Spinal cord (tissue), 10 donors: ENCODE data around the gene FAM151A. TPM values are rescaled to one million over a fixed set of nuclear protein-coding genes. Genes with fewer than 3 reads are reported as not detected.

Experiments used
- DNase-seq, 6 donors: peaks; one replicate each; pipeline versions ENCODE4 v3.0.0 to v3.0.0-alpha.2; 2013 to 2015; ENCODE audit warnings: low spot score in 6 of 6, low read depth in 4 of 6
- H3K27ac ChIP-seq: one replicate; pipeline ENCODE4 v1.5.1; 2013; ENCODE audit warnings: low read depth, low read length, control low read depth
- H3K27me3 ChIP-seq: one replicate; pipeline ENCODE4 v1.6.1; 2013; ENCODE audit warnings: low read length; ENCODE audit not compliant: control insufficient read depth, insufficient read depth
- H3K36me3 ChIP-seq: one replicate; pipeline ENCODE4 v1.6.1; 2013; ENCODE audit warnings: low read length; ENCODE audit not compliant: control insufficient read depth, insufficient read depth
- H3K4me1 ChIP-seq: one replicate; pipeline ENCODE4 v1.6.1; 2013; ENCODE audit warnings: low read length; ENCODE audit not compliant: control insufficient read depth, insufficient read depth
- H3K4me3 ChIP-seq: one replicate; pipeline ENCODE4 v1.5.1; 2013; ENCODE audit warnings: low read depth, low read length, control low read depth
- H3K9me3 ChIP-seq: one replicate; pipeline ENCODE4 v1.6.1; 2013; ENCODE audit warnings: low read length; ENCODE audit not compliant: control insufficient read depth, insufficient read depth
- WGBS: methylation state at CpG from one replicate; pipeline ENCODE4 v1.1.5; 2013; ENCODE audit warnings: missing lambda C conversion rate; ENCODE audit not compliant: insufficient coverage; 5-methylcytosine and 5-hydroxymethylcytosine counted together
- long read RNA-seq, 4 donors: transcript quantifications; one replicate each; lab custom pipeline, GENCODE V29; 2026
- polyA plus RNA-seq, 2 donors: library from polyadenylated mRNA; unstranded; fragments of 120-200 nt; gene quantifications; one replicate each; pipeline ENCODE4 v1.2.1, GENCODE V29; 2013; ENCODE audit not compliant: insufficient read length in 2 of 2
- total RNA-seq, 2 donors: library from RNA; depleted of rRNA in 1 of 2; stranded (reverse); fragments of 120-200 nt in 1 of 2; fragments of >200 nt in 1 of 2; gene quantifications; one replicate each; pipeline versions ENCODE4 v1.2.3 to v1.2.4, GENCODE V29; 2013 to 2014
- donor health status: healthy.

FAM151A gene
- not detected for total RNA-seq
- under 1 TPM; 0.22 to 0.98 TPM for polyA plus RNA-seq
- long read RNA-seq, donor 1 = 0 reads
- long read RNA-seq, donor 2 = 0 reads
- long read RNA-seq, donor 3 = 0 reads
- long read RNA-seq, donor 4 = 0 reads

GRCh38 chr1:54623216-54624007, at the start of gene FAM151A:
FAM151A (minus strand) TSS chr1:54623525; CDS start chr1:54623395, 130 bp downstream.
- no peaks in the 10 kb centered on the region for H3K36me3 ChIP-seq
- DNase-seq = no peak
- 81% methylated on average over 15 of the region's 18 CpGs for WGBS
- H3K27me3 ChIP-seq = no peaks in the 10 kb centered on the region
- H3K4me3 ChIP-seq = no peak within 1 kb of the TSS
- H3K27ac ChIP-seq = no peak within 1 kb of the TSS
- H3K4me1 ChIP-seq = peaks cover 17% of the 10 kb centered on the region
- no peaks in the 10 kb centered on the region for H3K9me3 ChIP-seq

- no peaks in the 10 kb centered on the region for H3K4me1 ChIP-seq
- no peak overlapping the region for H3K27ac ChIP-seq
- no peaks in the 10 kb centered on the region for H3K27me3 ChIP-seq
- peak in 2 of 6 donors; percentile 14 to 32 for DNase-seq
- WGBS = 49% methylated on average over 5 of the region's 6 CpGs
- peaks cover 5% of the 10 kb centered on the region for H3K36me3 ChIP-seq
- H3K4me3 ChIP-seq = no peak overlapping the region
- H3K9me3 ChIP-seq = no peaks in the 10 kb centered on the region
These were observed 48.8 kb upstream of the FAM151A start for GRCh38 chr1:54671985-54672608.

GRCh38 chr1:54668567-54668966, 45.2 kb upstream of the FAM151A start:
- Histone ChIP-seq H3K4me3 (no peak overlapping the region), H3K27ac (no peak overlapping the region), H3K27me3 (no peaks in the 10 kb centered on the region), H3K36me3 (peaks cover 8% of the 10 kb centered on the region), H3K4me1 (no peaks in the 10 kb centered on the region), H3K9me3 (no peaks in the 10 kb centered on the region)
- 62% methylated on average over 2 of the region's 2 CpGs for WGBS
- DNase-seq = no peak

- Histone ChIP-seq H3K27me3 (no peaks in the 10 kb centered on the region), H3K4me1 (no peaks in the 10 kb centered on the region), H3K27ac (no peak overlapping the region), H3K4me3 (no peak overlapping the region), H3K9me3 (no peaks in the 10 kb centered on the region), H3K36me3 (peaks cover 7% of the 10 kb centered on the region)
- DNase-seq = no peak
- 79% methylated on average over 2 of the region's 2 CpGs for WGBS
These were observed 44.5 kb upstream of the FAM151A start for GRCh38 chr1:54667797-54668196.

- 100% methylated on average over 3 of the region's 6 CpGs for WGBS
- no peaks in the 10 kb centered on the region for H3K27me3 ChIP-seq
- no peak overlapping the region for H3K4me3 ChIP-seq
- H3K9me3 ChIP-seq = no peaks in the 10 kb centered on the region
- no peak overlapping the region for H3K27ac ChIP-seq
- H3K4me1 ChIP-seq = no peaks in the 10 kb centered on the region
- peaks cover 6% of the 10 kb centered on the region for H3K36me3 ChIP-seq
- no peak for DNase-seq
These were observed 43.0 kb upstream of the FAM151A start for GRCh38 chr1:54666333-54666732.

GRCh38 chr1:54665852-54666251, 42.5 kb upstream of the FAM151A start:
- no peak overlapping the region for H3K27ac ChIP-seq
- no peaks in the 10 kb centered on the region for H3K4me1 ChIP-seq
- no peaks in the 10 kb centered on the region for H3K9me3 ChIP-seq
- DNase-seq = no peak
- 86% methylated on average over 4 of the region's 5 CpGs for WGBS
- no peak overlapping the region for H3K4me3 ChIP-seq
- H3K27me3 ChIP-seq = no peaks in the 10 kb centered on the region
- peaks cover 4% of the 10 kb centered on the region for H3K36me3 ChIP-seq

- H3K36me3 ChIP-seq = peaks cover 4% of the 10 kb centered on the region
- H3K27me3 ChIP-seq = no peaks in the 10 kb centered on the region
- no peaks in the 10 kb centered on the region for H3K4me1 ChIP-seq
- H3K4me3 ChIP-seq = no peak overlapping the region
- H3K9me3 ChIP-seq = no peaks in the 10 kb centered on the region
- no peak overlapping the region for H3K27ac ChIP-seq
- 93% methylated on average over 4 of the region's 4 CpGs for WGBS
- DNase-seq = no peak
These were observed 41.0 kb upstream of the FAM151A start for GRCh38 chr1:54664364-54664763.

- H3K9me3 ChIP-seq = no peaks in the 10 kb centered on the region
- H3K27ac ChIP-seq = no peak overlapping the region
- H3K27me3 ChIP-seq = no peaks in the 10 kb centered on the region
- DNase-seq = no peak
- WGBS = no CpG with 5 or more reads among the region's 4 CpGs
- no peaks in the 10 kb centered on the region for H3K4me1 ChIP-seq
- H3K36me3 ChIP-seq = peaks cover 4% of the 10 kb centered on the region
- no peak overlapping the region for H3K4me3 ChIP-seq
These were observed 40.4 kb upstream of the FAM151A start for GRCh38 chr1:54663725-54664124.

GRCh38 chr1:54658164-54658913, 35.0 kb upstream of the FAM151A start:
- Histone ChIP-seq H3K4me1 (no peaks in the 10 kb centered on the region), H3K27me3 (no peaks in the 10 kb centered on the region), H3K4me3 (no peak overlapping the region), H3K9me3 (peaks cover 4% of the 10 kb centered on the region), H3K27ac (no peak overlapping the region), H3K36me3 (no peaks in the 10 kb centered on the region)
- DNase-seq = no peak
- 100% methylated on average over 1 of the region's 2 CpGs for WGBS
